ENCODE measurements around the gene RAB6A. TPM values are rescaled to one million over a fixed set of nuclear protein-coding genes. Genes with fewer than 3 reads are reported as not detected.

RAB6A gene
- total RNA-seq, 1 donor from 2014 or later = 137 TPM

Other genes starting within 250 kb of the RAB6A start
- gene FAM168A, start 163.0 kb downstream of the RAB6A start, total RNA-seq = 10.1 TPM
- gene PLEKHB1, start 114.5 kb downstream of the RAB6A start, total RNA-seq = 1.4 TPM
- gene MRPL48, start 26.8 kb upstream of the RAB6A start, total RNA-seq = 25.8 TPM
- 46.8 TPM for gene COA4, start 115.8 kb upstream of the RAB6A start, total RNA-seq
- gene PAAF1, start 115.9 kb upstream of the RAB6A start, total RNA-seq = 9.8 TPM
- not detected for gene DNAJB13, start 190.0 kb upstream of the RAB6A start, total RNA-seq
- 5.3 TPM for gene UCP2, start 221.8 kb upstream of the RAB6A start, total RNA-seq
- 0.28 TPM for gene UCP3, start 248.0 kb upstream of the RAB6A start, total RNA-seq

Measured in esophagus mucosa (tissue), 1 donor.